GM19099 (cell line): Measurements from ENCODE around the gene TIGD1.

Source experiments
- POLR2A ChIP-seq: IDR thresholded peaks from 3 replicates; pipeline ENCODE4 v1.6.1; 2011; ENCODE audit warnings: low read depth; ENCODE audit not compliant: insufficient read length; ENCODE audit errors: extremely low read depth

TIGD1 gene

DNA sequence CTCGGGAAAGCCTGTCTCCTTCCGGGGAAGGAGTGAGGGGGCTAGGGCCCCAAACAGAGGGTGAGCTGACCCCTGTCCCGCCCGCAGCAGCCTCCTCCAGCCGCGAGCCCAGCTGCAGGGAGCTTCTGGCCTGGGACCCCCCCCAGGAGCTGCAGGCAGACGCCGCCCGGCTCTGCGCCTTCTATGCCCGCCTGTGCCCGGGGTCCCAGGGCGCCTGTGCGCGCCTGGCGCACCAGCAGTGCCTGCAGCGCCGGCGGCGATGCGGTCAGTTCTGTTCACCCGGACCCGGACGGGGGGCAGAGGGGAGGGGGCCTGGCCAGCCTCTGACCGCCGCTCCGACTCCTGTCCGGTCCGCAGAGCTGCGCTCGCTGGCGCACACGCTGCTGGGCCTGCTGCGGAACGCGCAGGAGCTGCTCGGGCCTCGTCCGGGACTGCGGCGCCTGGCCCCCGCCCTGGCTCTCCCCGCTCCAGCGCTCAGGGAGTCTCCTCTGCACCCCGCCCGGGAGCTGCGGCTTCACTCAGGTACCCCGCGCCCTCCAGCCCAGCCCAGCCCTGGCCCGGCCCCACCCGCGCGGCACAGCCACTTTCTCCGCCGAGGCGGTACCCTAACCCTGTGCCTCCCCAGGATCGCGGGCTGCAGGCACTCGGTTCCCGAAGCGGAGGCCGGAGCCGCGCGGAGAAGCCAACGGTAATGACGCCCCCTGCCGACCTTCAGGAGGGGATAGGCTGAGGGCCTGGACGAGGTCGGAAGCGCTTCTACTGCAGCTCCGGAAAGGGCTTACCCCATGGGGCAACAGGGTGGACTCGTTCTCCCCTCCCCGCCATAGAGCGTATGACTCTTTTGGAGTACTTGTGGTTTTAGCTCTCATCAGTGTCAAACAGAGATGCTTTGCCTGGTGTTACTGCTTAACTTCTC lies 26.4 kb downstream of the TIGD1 start:
- TF ChIP-seq POLR2A: no peak

- TF ChIP-seq POLR2A: no peak
Measured at GRCh38 chr2:232523402-232523681, 27.0 kb downstream of the TIGD1 start.

DNA sequence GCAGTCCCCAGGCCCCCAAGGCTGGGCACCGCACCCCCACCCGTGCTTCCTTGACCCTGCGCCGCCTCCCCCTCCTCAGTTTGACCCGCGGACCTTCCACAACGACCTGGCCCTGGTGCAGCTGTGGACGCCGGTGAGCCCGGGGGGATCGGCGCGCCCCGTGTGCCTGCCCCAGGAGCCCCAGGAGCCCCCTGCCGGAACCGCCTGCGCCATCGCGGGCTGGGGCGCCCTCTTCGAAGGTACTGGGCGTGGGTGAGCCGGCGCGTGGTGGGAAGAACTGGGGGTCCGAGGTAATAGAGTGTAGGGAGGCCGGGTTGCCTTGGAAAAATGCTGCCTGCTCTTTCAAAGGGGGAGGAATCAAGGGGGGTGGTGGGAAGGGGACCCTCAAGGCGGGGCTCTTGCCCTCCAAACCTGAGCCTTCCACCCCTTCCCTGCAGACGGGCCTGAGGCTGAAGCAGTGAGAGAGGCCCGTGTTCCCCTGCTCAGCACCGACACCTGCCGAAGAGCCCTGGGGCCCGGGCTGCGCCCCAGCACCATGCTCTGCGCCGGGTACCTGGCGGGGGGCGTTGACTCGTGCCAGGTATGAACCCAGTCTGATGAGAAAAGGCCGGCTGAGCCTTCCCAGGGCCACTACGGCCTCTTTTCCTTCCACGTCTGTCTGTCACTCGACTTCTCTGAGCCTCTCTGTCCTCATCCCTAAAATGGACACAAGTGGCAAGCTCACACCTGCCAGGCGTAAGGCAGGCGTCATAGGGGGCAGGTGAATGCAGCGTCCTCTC lies 27.5 kb downstream of the TIGD1 start:
- no peak for TF ChIP-seq POLR2A

DNA sequence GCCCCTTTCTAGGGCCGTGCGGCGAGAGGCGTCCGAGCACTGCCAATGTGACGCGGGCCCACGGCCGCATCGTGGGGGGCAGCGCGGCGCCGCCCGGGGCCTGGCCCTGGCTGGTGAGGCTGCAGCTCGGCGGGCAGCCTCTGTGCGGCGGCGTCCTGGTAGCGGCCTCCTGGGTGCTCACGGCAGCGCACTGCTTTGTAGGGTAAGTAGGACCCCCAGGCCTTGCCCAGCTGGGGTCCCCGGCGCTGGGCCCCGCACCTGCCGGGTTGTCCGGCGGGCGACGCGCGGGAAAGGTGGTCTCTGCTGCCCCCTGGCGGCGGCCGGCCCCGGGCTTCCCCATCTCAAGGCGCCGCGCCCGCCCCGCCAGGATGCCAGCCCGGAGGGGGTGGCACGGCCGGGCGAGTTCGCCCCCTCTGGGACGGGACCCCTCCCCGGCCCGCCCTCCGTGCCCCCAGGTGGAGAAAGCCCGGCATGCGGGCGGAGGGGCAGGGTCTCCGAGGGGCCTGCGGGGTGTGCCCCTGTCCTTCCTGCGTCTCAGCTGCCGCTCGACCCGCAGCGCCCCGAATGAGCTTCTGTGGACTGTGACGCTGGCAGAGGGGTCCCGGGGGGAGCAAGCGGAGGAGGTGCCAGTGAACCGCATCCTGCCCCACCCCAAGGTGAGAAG lies 28.3 kb downstream of the TIGD1 start:
- no peak for TF ChIP-seq POLR2A

DNA sequence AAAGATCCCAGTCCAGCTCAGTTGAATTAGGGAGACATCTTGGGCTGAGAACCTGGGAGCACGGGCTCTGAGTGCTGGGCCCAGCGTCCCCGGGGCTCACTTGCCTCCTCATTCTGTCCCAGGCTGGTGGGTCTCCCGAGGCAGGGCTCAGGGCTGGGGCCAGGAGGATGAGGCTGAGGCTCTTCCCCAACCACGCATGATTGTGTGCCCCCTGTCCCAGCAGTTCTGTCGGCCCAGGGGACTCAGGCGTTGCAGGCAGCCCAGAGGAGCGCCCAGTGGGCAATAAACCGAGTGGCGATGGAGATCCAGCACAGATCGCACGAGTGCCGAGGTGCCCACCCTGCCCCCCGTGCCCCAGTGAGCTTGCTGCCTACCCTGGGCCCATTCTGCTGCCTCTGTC lies 29.3 kb downstream of the TIGD1 start:
- no peak for TF ChIP-seq POLR2A

- no peak for TF ChIP-seq POLR2A
Measured at GRCh38 chr2:232520489-232520888, 29.9 kb downstream of the TIGD1 start.

DNA sequence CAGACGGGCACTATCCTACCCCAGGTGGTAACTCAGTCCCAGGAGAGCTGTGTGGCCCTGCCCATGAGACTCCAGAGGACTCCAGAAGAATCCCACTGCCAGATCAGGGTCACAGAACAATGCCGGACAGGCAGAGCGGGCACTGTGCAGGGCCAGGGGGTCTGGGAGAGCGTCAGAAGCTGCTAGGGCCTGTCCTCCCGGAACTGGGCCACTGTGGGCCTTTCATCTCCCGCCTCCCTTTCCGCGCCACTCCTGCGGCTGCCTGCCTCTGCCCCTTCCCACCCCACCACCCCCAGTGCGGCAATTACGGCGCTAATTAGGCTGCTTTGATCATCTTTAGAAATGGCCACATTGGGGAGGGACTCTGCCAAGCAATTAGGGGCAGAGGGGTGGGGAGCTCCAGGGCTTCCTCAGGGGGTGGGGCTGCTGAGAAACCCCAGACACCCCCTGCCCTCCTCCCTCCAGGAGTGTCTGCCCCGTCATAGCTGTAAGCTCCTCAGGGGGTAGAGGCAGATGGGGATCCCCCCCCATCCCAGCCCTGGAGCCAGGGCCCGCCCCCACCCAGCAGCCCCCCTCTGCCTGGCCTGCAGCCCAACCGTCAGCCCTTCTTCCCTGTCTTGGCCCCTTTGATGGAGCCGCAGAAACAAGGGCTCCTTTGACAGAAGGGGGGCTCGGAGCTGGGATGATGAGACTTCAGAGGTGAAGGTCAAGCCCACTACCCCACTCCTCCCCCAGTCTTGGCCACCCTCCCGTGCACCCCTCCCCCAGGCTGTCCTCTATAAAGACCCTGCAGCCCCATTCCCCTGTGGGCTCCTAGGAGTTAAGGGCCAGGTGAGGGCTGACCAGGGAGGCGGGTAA lies 30.5 kb downstream of the TIGD1 start, which contains the start of gene PRSS56:
PRSS56 (plus strand) TSS at position 808 of the 858 bp plus-strand sequence. CDS start 211 bp downstream, outside the sequence.
- TF ChIP-seq POLR2A: no peak

- no peak for TF ChIP-seq POLR2A
Measured at GRCh38 chr2:232518844-232519243, 31.5 kb downstream of the TIGD1 start.

DNA sequence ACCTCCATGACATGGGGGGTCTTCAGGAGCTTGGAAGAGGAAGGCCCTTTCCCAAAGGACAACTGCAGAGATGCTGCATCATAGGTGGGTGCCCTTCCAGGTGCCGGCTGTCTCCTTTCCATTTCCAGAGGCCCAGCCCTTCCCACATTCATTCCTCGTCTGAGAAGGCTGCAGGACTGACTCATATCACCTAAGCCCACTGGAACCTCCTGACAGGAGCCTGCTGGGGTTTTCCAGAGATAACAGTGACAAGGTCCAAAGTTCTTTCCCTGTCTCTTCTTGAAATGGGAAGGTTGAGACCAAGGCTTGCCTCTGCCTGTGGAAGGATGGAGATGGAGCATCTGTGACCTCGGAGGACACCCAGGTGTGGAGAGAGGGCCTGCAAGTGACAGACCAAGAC lies 33.8 kb downstream of the TIGD1 start:
- no peak for TF ChIP-seq POLR2A

GRCh38 chr2:232515639-232516038 lies 34.7 kb downstream of the TIGD1 start:
- no peak for TF ChIP-seq POLR2A

DNA sequence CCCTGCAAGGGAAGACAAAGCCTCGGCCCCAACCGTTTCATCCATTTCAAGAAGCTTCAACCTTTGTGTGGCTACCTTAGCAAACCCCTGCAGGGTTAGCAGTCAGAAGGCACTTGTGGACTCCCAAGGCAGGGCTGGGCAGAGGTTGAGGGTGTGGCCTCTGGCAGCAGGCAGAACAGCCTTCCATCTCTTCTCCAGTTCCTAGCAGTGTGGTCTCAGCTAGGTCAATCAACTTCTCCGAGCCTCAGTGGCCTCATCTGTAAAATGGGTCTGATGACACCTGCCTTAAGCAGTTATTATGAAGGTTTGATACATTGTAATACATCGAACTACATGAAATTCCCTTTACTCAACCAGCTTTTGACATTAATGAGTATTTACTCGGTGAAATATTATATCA lies 37.0 kb downstream of the TIGD1 start:
- TF ChIP-seq POLR2A: no peak

DNA sequence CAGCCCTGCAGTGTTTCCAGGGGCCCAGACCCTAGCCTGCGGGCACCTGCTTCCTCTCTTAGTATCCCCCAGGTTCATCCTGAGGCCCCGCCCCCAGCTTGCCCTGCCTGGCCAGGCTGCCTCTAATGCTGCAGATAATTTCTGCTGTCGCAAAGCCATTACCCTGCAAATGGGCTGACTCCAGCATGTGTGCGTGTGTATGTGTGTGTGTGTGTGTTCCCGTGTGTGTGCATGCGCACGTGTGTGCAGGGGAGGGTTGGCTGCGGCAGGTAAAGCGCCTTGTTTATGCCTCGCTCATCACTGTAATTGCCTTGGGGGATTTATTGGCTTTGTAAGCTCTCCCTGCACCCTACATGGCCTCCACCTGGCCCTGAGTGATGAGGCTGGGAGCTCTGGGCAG lies 37.8 kb downstream of the TIGD1 start:
- no peak for TF ChIP-seq POLR2A

DNA sequence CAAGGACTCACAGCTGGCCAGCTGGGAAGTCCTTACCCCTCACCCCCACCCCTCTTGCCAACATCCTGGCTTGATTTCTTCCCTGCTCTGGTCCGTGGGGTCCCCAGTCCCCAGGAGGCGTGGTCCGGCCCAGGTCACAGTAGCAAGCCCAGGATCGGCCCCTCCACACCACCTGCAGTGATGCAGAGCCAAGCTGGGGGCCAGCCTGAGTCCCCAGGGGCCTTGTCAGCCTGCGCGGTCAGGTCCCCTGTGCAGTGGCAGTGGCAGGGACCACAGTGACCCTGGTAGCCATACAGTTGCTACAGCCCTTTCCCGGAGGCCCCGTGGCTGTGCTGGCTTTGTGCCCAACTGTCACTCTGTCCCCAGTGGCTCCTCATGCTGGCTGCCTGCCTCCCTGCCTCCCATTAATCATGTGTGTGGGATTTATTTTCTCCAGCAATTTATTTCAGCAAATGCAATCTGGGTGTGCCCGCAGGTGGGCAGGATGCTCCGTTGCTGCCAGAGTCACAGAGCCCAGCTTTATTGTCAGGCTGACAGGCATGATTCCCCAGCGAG lies 38.9 kb downstream of the TIGD1 start:
- no peak for TF ChIP-seq POLR2A

- TF ChIP-seq POLR2A: no peak
Measured at GRCh38 chr2:232508251-232508650, 42.1 kb downstream of the TIGD1 start.

GRCh38 chr2:232506709-232507108 lies 43.6 kb downstream of the TIGD1 start:
- no peak for TF ChIP-seq POLR2A

DNA sequence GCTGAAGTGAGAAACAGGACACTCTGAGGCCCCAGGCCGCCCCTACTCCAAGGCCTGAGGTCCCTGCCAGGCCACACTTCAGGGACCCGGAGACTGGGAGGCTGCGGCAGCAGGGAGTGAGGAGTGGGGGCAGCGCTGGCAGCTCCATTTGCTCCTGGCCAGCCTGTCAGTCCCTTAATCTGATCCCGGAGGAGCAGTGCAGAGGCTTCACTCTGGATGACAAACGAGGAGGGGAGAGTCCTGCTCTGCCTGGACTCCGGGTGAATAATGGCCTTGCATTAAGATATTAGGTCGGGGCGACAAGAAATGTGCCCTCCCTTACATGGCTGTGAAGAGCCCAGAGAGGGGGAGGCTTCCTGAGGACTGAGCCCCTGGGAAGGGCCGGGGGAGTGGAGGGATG lies 44.5 kb downstream of the TIGD1 start:
- TF ChIP-seq POLR2A: no peak
